ELF-1 (cell line): ENCODE data around the gene OR1L4.

Experiments used
- DNase-seq: peaks from one replicate; pipeline ENCODE4 v3.0.0-alpha.2; 2016; ENCODE audit warnings: low read depth, low spot score

The OR1L4 gene

DNA sequence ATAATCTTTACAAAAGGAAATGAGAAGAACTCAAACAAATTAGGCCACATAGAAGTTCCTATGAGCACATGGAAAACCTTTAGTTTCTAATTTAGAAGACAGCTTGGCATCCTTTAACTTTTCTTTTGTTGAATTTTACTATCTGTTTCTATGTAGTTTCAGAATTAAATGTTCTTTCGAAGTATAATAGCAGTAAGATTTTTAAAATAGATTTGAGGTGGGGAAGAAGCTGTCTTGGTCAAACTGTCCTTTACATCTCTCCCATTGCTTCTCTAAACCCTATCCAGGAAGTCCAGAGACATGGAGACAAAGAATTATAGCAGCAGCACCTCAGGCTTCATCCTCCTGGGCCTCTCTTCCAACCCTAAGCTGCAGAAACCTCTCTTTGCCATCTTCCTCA, at the start of gene OR1L4:
Gene OR1L4, plus strand, starts transcription at position 301 of the 400 bp plus-strand sequence. Its CDS starts 0 bp downstream, at position 301.
- no peak for DNase-seq

DNA sequence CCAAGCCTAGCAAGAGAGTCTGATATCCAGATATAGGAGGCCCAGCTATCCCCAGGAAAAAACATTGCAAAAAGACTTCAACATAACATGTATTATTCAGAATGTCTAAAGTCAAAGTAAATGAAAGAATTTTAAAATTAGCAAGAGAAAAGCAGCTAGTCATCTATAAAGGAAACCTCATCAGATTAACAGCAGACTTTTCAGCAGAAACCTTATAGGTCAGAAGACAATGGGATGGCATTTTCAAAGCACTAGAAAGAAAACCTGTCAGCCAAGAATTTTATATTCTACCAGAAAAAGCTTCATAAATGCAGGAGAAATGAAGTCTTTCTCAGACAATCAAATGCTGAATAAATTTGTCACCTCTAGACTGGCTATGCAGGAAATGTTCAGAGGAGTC, 38.9 kb upstream of the OR1L4 start:
- DNase-seq: no peak

- no peak for DNase-seq
Measured at GRCh38 chr9:122695696-122696095, 28.1 kb upstream of the OR1L4 start.

- DNase-seq: no peak
Measured at GRCh38 chr9:122718038-122718437, 5.8 kb upstream of the OR1L4 start.

GRCh38 chr9:122719218-122719617, 4.6 kb upstream of the OR1L4 start:
- no peak for DNase-seq

DNA sequence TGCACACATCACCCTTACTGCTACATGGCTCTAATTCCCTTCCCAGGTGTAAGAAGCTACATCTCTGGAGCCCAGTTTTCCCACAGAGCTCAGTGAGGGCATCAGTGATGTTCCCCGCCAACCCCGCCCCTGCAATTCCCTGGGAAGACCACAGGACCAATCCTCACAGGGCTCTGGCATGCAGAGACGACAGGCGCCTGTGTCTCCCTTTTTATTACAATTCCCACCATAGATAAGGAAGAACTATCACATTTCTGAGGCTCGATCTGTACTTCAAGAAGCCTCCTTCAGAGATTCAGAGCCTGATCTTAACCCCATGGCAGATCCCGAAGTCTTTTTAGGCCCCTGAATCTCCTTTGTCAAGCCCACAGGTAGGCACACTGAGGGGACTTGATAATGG, 18.2 kb downstream of the OR1L4 start, which contains the start of gene OR1L6:
Gene OR1L6, plus strand, starts transcription at position 301 of the 400 bp plus-strand sequence. CDS start 7,545 bp downstream, outside the sequence.
- no peak for DNase-seq

DNA sequence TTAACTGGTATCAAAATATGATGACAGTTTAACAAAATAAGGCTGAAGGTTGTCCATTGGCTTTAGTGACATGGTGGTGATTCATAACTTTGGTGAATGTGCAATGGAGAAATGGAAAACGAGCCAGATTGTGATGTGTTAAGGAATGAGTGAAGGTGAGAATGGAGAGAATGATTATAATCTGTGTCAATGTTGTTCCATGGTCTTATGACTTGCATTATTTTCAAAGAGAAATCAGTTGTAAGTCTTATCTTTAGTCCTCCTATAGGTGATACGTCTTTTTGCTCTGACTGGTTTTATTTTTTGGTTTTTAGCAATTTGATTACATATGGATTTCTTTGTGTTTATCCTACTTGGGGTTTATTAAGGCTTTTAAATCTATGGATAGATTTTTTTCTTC, 31.0 kb downstream of the OR1L4 start:
- DNase-seq: no peak

DNA sequence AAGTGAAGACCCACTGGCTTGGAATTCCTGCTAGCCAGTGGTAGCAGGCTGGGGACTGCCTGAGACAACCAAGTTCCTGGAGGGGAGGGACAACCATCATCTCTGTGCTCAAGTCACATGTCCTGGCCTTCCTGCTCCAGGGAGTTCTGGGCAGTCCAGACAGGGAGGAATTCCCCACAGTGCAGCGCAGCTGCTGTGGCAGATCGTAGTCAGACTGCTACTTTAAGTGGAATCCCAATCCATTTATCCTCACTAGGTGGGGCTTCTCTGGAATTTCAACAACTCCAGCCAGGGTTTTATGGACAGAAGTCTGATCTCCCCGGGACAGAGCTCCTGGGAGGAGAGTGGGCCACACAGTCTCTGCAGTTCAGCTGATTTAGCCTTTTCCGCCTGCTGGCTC, 44.0 kb downstream of the OR1L4 start:
- peak; percentile 32 for DNase-seq
